DMS79 (cell line): ENCODE data around the gene SMG6.
"Not testable (repeated sequence)": the region's sequence is repeated elsewhere in the genome, so short reads cannot be mapped to it uniquely, and the experiment has no call there.

Experiments used
- DNase-seq: peaks from one replicate; lab custom pipeline; 2025; lab: John Stamatoyannopoulos, UW

The SMG6 gene

DNA sequence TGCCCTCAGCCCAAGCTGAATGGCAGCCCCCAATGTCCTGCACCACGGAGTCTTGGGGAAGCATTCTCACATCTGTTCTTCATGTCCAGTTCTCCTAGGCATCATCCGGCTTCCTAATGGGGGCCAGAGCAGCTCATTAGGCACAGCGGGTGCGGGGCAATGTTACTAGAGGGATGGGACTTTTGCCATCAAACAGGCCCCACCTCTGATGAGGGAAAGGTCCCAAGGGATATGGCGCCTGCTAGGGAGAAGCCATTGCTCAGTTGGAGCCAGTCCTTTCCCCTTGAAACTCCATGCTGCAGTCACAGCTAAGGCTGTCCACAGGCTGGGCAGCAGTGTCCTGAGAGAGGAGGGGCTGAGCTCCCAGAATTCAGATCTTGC is 275.4 kb downstream of the SMG6 start:
- no peak for DNase-seq

DNA sequence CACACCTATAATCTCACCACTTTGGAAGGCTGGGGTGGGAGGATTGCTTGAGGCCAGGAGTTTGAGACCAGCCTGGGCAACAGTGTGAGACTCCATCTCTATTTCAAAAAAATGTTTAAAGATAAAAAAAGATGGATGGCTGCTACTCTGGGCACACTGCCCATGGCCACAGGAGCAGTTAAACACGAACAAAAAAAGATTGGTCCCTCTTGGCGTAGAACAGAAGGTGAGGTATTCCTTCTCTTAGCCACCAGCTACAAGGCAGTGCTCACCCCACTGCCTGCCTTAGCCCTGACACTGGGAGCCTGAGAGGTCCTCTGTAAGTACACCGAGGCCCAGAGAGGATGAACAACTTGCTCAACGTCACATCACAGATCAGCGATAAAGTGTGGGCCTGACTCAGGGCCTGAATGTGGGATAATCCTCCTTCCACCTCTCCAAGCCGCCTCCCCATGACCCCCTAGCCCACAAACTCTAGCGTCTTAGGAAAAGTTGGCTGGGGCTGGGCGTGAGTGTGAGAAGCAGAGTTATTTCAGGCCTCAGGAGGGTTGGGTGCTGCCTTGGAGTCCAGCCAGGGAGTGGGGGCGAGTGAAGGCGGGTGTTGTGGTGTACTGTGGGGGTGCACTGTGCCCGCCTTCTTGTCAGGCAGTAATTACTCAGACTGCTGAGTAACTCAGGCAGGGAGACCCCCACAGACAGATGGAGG is 275.9 kb downstream of the SMG6 start:
- no peak for DNase-seq

DNA sequence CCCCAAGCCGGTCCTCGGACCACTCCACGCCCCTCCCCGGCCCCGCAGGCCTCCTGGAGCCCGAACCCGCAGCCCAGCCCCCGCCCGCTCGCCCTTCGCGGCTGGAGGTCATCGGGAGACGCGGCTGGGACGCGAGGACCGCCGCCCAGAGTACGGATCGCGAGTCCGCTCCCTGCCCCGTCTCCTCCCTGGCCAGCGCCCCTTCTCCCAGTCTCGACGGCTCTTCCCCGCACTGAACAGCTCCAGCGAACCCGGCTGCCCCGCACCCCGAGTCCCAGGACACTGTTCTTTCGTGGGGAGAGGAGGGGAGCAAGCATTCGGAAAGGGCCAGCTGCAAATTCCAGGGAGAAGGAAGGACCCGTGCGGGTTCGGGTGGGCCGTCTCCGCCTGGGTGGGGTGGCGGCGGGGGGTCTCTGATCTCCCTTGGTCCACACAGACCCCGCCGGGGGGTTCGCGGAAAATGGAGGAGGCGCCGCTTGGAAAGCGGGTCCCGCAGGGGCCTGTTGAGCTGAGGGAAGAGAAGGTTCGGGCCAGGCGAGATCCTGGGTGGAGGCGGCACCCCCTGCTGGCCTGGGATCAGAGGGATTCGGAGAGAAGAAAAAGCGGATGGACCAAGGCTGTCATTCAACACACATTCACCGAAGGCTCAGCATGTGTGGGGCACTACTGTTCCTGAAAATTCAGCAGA is 277.8 kb downstream of the SMG6 start:
- DNase-seq, result peak; percentile 25

DNA sequence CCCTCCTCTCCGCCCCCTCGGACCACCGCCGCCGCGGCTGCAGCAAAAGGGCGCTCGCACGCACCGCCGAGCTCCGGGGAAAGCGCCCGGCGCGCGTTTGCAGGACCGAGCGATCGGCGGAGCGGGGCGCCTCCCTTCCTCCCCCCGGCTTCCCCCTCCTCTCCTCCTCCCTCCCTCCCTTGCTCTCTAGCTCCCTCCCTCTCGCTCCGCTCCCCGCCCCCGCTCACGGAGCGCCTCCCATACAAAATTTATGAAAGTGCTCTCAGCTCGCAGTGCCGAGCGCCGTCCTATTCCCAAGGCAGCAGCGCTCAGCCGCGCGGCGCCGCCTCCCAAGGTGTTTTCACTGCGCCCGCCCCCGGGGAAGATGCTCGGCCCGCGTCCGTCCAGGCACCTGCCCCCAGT is 278.4 kb downstream of the SMG6 start, which contains the start of gene RTN4RL1:
RTN4RL1 (minus strand) TSS at position 115 of the 402 bp plus-strand sequence. CDS start 469 bp downstream, outside the sequence.
- peak; percentile 50 for DNase-seq

DNA sequence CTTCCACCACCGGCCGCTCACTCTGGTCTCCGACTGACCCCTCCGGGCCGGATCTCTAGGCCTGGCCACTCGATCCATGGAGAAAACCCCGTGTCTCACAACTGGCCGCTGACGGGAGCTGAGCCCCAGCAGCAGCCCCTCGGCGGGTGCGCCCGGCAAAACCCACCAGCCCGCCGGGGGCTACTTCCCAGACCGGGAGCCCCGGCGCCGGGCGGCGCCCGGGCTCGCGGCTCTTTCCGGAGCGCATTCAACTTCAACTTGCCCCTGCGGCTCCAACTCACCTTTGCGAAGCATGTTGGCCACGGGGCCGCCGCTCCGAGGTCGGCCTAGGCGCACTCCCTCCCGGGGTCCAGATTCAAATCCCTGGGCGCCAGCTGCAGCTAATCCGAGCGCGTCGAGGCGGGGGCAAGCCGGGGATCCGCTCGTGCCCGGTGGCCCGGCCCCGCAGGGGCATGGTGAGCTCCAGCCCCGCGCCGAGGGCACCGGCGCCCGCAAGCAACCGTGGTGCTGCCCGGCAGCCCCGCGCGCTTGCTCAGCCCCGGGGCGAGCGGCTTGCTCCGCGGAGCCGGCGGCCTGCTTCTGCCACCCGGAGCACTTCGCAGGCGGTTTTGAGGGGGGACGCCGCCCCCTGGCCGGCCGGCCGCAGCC is 278.9 kb downstream of the SMG6 start:
- no peak for DNase-seq

DNA sequence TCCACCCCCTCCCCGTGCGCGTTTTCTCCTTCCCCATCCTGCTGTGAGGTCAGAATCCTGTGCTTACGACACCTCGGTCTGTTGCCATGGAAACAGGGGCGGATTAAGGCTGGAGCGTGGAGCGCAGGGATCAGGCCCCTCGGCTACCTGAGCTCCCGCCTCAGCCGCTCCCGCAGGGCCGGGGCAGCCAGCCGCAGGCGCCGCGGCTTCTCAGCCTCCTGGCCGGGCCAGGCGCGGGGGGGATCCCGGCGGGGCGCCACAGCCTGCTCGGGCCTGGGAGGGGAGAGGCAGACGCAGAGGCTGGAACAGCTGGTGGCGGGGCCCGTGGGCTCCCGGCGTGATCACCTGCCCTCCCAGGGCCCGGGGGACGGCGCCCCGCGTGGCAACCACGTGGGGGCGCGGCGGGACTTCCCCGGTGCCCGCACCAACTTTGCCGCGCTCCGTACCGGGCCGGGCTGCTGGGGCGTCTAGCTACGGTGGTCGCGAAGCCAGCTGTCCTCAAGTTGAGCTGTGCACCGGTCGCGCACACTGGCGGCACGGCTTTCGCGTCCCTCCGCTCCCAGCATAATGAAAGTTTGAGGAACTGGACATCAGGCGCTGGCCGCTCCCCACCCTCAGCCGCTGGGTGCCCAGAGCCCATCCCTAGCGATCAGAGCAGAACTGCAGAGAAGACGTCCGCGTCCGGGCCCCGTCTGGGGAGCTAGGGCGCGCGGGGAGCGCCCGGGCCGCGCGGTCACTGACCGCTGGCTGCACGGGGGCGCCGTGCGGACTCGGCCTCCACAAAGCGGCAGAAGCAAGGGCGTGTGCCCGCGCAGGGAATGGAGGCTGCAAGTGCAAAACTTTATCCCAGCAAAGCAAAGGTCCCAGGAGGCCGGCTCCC is 279.7 kb downstream of the SMG6 start:
- DNase-seq, result peak; percentile 43

DNA sequence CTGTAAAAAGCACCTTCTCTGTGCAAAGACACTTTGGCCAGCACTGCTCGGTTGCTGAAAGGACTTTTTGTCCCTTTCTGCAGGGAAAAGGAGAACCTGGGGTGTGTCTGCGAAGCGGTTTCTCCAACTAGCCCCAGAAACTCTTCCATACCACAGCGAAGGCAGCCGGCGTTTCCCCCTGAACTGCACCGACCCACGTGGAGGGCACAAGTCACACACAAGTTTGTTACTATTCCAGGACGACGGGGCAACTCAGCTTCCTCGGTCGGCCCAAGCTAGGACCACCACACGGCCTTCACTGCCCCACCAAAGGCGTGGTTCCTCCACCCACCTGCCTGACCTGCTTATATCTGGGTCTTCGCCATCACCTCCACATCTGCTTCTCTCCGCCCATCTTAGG is 280.3 kb downstream of the SMG6 start:
- no peak for DNase-seq

DNA sequence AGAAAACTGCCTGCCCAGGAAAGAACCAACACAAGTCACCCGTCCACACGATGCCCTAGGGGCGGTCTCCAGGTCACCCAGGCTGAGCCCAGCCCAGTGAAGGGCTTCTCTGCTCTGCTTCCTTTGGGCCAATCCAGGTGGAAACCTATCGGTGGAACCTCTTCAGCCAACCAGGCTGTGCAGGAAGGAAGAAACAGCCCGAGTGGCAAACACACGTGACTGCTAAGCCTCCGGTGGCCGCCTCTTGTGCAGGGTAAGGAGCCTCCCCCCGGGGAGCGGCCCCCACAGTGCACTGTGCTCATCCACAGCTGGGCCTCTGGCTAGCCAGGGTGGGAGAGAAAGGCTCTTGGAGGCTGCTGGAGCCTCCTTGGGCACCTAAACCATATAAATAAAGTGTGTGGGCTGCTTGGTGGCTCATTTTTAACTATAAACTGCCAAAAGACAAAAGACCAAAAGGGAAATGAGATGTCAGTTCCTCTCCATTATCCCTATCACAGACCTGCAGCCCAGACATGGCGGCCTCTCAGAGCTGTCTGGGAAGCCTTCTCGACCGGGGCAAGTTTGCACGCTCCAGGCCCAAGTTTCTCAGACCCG is 280.8 kb downstream of the SMG6 start:
- DNase-seq, result no peak

DNA sequence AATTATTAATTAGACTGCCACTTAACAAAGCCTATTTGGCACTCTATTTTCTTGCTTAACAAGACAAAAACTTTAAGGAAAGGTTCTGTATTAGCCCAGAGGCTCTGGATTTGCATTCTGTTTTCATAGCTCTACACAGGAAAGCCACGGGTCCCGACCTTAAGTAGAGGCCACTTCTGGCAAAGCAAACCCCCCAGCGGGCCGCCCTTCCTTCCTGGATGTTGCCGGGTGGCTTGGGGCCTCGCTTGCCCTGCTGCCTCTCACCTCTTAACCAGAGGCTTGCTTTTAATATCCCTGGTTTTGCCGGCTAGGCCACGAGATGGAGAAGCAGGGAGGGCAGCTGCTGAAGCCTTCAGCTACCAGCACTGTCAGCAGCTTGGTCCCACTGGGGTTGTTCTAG is 282.9 kb downstream of the SMG6 start:
- no peak for DNase-seq

DNA sequence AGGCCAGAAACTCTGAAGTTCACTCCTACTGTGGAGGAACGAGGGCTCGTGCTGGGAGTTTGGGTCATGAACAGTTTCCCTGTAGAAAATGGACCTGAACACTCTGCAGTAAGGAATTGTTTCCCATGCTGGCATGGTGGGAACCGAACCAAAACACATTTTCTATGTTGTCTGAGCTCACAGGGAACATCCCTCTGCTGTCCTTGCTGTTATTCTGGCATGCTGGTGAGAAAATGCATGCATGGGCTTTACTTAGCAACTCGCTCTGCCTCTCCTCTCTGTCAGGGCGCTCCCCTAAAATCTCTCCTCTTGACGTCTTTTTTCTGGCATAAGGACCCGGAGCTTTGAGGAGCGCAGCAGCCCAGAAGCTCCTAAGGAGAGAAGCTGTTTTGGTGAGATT is 283.9 kb downstream of the SMG6 start:
- no peak for DNase-seq

DNA sequence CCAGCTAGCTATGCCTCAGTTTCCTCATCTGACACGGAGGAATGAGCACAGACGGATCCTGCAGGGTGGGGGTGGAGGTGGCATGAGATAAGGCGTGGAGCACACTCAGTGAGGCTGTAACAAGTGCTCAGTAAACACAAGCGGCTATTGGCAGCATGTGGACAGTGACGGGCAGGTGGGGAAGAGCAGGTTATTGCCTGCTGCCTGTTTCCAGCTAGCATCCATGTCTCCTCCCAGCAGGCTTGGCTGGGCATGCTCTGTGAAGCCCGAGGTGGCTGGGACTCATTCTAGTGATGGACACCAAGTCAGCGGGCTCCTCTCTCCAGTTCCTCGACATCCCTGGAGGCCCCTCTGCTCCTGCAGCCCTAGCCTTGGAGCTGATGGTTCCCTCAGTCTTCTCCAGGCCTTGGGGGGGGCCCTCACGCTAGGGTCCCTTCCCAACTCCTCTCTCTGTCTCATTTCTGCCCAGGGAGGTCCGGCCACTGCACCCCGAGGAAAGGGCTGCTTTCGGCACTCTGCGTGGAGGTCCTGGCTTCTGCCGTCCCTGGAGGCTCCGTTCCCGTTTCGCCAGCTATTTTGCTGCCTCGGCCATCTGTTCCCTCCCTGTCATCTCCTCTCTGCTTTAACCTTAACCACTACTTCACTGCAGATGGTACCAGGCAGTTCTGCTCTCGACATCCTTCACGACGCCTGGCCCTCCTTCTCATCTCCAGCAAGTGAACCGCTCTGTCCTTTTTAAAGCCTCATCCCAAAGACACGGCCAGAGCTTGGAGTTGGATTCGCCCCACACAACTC is 284.7 kb downstream of the SMG6 start:
- no peak for DNase-seq

DNA sequence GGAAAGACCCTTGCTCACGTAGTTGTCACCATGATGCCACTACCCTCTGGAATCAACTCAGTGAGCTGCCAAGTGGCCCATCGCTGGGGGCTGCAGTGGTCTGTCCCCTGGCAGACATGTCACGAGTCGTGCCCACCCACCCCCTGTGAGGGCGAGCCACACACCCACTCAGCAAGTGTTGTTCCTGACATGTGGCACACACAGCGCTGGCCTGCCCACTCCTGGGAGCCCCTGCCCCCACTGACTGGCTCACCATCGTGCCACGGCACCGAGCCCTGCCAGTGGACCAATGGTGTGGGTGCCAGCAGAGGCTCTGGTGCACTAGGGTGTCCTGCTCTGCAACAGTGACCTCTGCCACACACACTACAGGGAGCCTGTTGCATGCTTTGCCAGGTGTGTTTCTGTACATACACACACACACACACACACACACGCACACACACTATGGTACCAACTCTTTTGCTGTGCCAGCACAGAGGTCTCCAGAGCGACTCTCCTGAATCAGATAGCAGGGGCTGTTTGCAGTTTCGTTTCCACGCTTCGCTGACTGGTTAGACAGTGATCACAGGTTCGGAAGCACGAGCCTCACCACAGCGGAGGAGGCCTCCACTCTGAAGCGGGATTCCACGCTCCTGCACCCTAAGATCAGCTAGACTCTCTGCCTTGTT is 286.2 kb downstream of the SMG6 start:
- peak; percentile 51 for DNase-seq

DNA sequence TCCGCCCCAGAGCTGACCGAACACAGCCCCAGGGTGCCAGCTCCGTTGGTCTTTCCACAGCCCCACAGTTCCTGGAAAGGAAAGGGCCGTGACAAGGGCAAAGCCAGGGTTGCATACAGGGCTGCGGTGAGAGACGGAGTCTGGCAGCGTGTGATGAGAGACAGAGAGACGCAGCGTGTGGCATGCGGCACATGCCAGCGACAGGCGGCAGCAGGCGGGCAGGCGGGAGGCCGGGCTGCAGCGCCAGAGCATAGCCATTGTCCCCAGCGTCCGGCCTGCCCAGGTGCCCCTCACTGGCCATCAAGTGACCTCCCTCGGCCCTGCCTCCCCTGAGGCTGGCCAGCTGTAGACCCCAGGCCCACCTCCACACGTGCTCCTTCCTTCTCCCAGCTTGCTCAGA is 287.1 kb downstream of the SMG6 start:
- DNase-seq, result no peak

DNA sequence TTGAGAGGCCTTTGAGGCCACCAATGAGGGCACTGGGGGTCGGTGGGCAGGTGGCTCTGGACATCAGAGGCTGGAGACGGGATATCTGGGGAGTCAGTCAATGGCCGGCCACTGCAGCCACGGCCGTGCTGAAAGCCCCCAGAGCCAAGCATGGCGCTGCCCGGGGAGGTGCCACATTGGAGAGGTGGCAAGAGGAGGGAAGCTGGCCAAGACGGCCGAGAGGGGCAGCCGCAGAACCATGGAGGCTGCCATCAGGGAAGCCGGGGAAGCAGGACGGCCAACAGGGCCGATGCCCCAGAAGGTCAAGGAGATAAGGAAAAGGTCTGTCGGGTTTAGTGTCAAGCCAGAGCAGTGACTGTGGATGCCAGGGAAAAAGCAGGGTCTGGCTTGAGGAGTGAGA is 288.3 kb downstream of the SMG6 start:
- DNase-seq, result no peak

DNA sequence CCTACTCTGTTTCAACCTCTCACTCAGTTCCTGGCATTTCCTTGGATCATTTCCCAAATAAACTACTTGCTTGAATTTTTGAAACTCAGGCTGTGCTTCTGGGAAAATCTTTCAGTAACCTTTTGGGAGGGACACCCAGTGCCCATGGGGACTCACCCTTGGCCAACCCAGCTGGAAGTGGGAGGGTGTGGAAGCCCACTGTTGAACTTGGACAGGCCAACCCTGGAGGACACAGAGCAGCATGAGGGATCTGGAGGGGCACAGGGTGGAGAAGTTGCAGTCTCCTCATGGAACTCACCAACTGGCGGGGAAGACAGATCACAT is 289.6 kb downstream of the SMG6 start:
- DNase-seq, result no peak

DNA sequence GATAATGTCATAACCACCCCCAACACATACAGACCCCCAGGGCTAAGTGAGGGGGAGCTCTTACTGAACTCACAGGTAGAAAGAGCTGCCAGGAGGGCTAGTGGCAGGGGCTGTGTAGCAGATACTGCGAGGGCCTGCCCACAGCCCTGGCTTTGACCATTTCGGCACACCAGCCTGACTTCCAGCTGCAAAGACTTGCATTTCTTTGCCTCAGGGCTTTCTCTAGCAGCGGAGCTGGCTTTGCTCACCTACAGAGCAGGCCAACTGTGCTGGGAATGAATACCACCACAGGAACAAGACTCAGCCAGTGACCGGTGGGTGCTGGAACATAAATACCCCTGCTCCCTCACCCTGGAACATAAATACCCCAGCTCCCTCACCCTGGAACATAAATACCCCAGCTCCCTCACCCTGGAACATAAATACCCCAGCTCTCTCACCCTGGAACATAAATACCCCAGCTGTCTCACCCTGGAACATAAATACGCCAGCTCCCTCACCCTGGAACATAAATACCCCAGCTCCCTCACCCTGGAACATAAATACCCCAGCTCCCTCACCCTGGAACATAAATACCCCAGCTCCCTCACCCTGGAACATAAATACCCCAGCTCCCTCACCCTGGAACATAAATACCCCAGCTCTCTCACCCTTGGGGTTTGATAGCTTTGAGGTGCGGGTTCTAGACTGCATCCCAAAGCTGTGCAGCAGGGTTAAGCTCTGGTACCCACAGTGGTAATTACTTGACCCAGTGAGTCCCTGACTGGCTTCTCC is 290.2 kb downstream of the SMG6 start:
- DNase-seq, result not testable (repeated sequence)

DNA sequence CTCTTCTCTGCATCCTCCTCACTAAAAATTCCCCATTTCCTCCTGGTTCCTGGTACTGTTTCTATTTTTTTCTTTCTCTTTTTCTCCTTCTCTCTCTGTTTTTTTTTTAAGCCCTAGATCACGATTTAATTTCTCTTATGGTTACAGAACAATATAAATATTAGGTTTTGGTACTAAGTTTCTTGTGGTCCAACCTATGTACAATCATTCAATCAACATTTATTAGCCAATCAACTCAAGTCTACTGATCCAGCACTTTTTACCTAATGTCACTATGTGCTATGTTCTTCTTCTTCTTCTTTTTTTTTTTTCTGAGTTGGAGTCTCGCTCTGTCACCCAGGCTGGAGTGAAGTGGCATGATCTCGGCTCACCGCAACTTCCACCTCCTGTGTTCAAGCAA is 291.1 kb downstream of the SMG6 start:
- no peak for DNase-seq

DNA sequence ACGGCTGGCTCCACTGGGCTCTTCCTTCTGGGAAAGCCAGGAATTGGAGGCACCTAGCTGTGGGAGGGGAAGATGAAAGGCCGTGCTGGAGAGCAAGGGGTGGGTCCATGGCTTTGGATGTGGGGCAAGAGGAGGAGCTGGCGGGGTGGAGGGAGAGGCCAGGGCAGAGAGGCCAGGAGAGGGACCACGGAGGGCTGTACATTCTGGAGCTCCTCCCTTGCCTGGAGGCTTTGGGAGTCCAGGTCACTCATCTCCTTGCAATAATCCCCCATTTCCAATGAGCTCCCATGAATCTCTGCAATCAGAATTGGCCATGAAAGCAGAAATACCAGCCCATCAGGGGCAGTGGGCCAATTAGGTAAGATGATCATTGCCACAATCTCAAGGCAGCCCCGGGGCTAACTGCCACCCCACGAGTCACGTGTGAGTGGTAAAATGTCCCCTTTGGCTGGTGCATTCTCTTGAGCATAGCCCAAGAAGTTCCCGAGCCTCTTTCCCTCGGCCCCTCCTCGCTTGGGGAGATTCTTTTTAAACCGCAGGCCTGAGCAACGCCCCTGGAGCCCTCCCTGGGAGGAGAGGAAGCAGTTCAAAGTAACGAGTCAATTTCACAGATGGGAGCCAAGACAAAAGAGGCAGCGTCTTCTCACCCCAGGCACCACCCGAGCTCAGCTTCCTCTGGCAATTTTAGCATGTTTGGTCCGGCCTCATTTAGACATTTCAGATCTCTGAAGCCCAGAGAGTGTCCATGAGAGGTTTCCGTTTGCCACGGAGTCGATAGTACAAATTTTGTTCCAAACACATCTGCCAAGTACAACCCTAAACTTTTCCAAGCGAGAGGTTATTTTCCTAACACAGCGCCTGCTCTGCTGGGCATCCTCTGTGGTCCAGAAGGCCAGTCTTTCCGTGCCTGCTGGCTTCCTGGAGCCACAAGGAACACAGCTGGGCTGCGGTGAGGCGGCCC is 291.9 kb downstream of the SMG6 start:
- peak; percentile 94 for DNase-seq
